GM19324 (cell line): ENCODE data around the gene BCKDK.
"Not testable (repeated sequence)": the region's sequence is repeated elsewhere in the genome, so short reads cannot be mapped to it uniquely, and the experiment has no call there.

Source experiments
- ATAC-seq: cut with Tn5 transposase; IDR thresholded peaks from one replicate; pipeline ENCODE4 v1.9.1; 2021; ENCODE audit warnings: mild to moderate bottlenecking, moderate library complexity; ENCODE audit not compliant: unreplicated experiment, low FRiP score

BCKDK gene

DNA sequence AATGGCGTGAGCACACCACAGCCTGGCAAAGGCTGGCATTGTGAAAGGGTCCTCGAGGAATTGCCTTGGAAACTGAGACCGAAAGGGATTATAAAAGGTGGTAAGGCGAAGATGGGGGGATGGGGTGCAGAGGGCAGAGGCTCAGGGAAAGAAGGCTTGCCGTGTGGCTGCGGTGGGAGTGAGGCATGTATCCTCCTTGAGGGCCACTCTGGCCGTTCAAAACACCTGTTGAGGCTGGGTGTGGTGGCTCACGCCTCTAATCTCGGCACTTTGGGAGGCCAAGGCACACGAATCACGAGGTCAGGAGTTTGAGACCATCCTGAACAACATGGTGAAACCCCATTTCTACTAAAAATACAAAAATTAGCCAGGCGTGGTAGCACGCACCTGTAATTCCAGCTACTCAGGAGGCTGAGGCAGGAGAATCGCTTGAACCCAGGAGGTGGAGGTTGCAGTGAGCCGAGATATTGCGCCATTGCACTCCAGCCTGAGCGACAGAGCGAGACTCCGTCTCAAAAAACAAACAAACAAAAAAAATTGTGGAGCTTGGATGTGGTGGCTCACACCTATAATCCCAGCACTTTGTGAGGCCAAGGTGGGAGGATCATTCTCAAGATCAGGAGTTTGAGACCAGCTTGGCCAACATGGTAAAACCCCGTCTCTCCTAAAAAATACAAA lies 28.8 kb downstream of the BCKDK start:
- ATAC-seq = not testable (repeated sequence)

DNA sequence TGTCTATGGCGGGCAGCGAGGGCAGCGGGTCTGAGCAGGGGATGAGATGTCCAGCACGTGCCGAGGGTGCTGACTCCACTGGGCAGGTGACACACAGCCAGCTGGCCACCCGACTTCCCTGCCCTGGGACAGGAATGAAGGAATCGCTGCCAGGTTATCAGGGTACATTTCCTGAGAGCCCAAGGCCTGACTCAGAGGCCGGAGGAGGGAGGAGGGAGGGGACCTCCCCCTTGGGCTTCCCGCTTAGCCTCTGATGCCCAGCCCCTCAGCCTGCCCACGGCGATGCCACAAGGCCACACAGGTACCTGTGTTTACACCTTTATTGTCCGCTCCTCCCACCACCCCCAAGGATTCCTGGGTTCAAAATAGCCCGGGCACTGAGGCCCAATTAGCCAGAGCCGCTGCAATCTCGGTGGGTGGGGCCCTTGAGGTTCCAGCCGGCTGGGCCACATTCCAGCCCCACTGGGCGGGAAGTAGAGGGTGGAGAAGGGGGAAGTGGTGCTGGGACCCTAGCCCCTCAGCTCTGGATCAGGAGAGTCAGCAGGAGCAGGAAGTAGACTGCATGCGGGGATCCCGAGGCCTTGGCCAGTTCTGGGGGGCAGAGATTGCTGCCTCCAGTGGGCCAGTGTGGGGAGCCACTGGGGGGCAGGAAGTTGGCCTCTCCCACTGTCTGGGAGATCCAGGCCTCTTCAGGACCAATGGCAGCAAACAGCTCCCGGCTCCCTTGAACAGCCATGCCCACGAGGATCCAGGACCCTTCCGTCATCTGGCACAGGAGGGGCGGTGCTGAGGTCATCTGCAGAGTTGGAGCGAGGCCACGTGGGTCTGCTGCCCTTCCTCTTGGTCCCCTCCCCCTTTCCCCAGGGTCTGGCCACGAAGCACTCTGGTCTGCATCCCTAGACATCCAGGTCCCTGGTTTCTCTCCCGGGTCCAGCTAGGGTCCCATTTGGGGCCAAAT lies 30.7 kb downstream of the BCKDK start:
- ATAC-seq = no peak

DNA sequence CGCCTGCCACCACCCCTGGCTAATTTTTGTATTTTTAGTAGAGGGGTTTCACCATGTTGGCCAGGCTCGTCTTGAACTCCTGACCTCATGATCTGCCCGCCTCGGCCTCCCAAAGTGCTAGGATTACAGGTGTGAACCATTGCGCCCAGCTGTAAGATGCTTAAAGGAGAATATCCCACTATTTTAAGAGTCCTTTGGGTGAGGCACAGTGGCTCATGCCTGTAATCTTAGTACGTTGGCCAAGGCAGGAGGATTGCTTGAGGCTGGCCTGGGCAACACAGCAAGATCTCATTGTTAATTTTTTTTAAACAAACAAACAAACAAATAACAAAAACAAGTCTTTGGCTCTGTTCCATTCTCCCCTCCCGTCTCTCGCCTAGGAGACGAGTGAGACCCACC lies 32.9 kb downstream of the BCKDK start:
- not testable (repeated sequence) for ATAC-seq

DNA sequence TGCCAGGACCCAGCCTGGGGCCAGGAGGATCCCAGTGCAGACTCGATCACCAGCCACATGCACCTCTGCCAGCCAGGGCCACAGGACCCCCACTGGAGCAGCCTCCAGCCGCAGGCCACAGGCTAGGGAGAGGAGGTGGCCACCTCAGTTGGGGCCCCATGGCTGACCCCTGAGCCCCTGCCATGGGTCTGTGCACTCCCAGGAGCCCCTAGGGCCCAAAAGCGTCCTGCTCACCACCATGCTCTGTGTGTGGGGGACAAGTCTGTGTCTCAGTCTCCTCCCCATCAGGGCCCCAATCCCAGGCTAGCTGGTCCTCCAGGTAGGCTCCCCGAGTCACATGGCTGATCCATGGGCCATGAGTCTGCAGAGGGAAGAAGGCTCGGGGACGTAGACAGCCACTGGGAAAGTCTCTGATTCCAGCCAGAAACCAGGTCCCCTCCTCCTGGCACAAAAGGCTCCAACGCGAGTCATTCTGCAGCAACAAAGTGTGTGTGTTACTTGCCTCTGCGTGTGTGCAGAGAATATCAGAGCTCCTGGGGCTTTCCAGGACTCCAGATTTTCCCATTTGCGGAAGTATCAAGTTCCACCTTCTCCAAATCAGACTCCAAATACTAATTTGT lies 33.4 kb downstream of the BCKDK start:
- no peak for ATAC-seq

- ATAC-seq = peak; percentile 92
These were observed 34.2 kb downstream of the BCKDK start for GRCh38 chr16:31142109-31143010.

- no peak for ATAC-seq
These were observed 35.0 kb downstream of the BCKDK start for GRCh38 chr16:31143011-31143693.

- ATAC-seq = no peak
These were observed 35.5 kb downstream of the BCKDK start for GRCh38 chr16:31143694-31144148.

GRCh38 chr16:31144418-31144817 lies 36.2 kb downstream of the BCKDK start:
- ATAC-seq = not testable (repeated sequence)

- ATAC-seq = no peak
These were observed 37.3 kb downstream of the BCKDK start for GRCh38 chr16:31145398-31145990.

GRCh38 chr16:31147574-31147973 lies 39.4 kb downstream of the BCKDK start:
- no peak for ATAC-seq

- ATAC-seq = no peak
These were observed 40.1 kb downstream of the BCKDK start for GRCh38 chr16:31148281-31148728.

GRCh38 chr16:31148896-31149295 lies 40.7 kb downstream of the BCKDK start:
- no peak for ATAC-seq

- no peak for ATAC-seq
These were observed 41.1 kb downstream of the BCKDK start for GRCh38 chr16:31149332-31149731.

- no peak for ATAC-seq
These were observed 42.0 kb downstream of the BCKDK start, which contains the start of gene PRSS36 for GRCh38 chr16:31149894-31150890. Gene PRSS36, minus strand, starts transcription at chr16:31150066. Its CDS starts 31 bp downstream, at chr16:31150035.

DNA sequence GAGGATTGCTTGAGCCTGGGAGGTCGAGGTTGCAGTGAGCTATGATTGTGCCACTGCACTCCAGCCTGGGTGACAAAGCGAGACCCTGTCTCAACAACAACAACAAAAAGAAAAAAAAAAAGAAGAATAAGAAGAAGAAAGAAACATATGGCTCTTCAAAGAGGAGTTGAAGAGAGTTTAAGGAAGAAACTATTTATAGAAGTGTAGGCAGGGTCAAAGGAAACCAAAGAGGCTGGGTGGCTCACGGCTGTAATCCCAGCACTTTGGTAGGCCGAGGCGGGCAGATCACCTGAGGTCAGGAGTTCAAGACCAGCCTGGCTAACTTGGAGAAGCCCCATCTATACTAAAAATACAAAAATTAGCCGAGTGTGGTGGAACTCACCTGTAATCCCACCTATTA lies 42.8 kb downstream of the BCKDK start:
- ATAC-seq = not testable (repeated sequence)

GRCh38 chr16:31157136-31157535 lies 49.0 kb downstream of the BCKDK start:
- no peak for ATAC-seq
